LNCaP clone FGC (cell line): Measurements from ENCODE around the gene WRAP53.
A peak's percentile ranks its signal among the peaks of the same experiment; 100 is the strongest.

ENCODE experiments used
- DNase-seq: peaks from one replicate; pipeline ENCODE4 v3.0.0-alpha.2; 2011; ENCODE audit warnings: low read depth
- H3K4me3 ChIP-seq: 2 replicates; pipeline ENCODE4 v1.5.1; 2011; ENCODE audit warnings: mild to moderate bottlenecking, low read depth, low read length, control low read depth
- CTCF ChIP-seq: IDR thresholded peaks from 2 replicates; pipeline ENCODE4 v1.5.1; 2012; ENCODE audit warnings: mild to moderate bottlenecking; ENCODE audit not compliant: control insufficient read depth, insufficient read depth; ENCODE audit errors: extremely low read depth

The WRAP53 gene

GRCh38 chr17:7697828-7698588 is 9.7 kb downstream of the WRAP53 start:
- H3K4me3 ChIP-seq: no peak overlapping the region
- TF ChIP-seq CTCF: no peak
- DNase-seq: no peak

GRCh38 chr17:7700510-7700909 is 12.2 kb downstream of the WRAP53 start:
- no peak overlapping the region for H3K4me3 ChIP-seq
- TF ChIP-seq CTCF: no peak
- DNase-seq: no peak

GRCh38 chr17:7701681-7702080 is 13.4 kb downstream of the WRAP53 start:
- no peak for TF ChIP-seq CTCF
- no peak for DNase-seq

GRCh38 chr17:7702776-7703175 is 14.5 kb downstream of the WRAP53 start:
- H3K4me3 ChIP-seq: no peak overlapping the region
- no peak for DNase-seq
- no peak for TF ChIP-seq CTCF

More at GRCh38 chr17:7701681-7702080, 13.4 kb downstream of the WRAP53 start:
- H3K4me3 ChIP-seq: no peak overlapping the region

GRCh38 chr17:7703584-7704479 is 15.6 kb downstream of the WRAP53 start:
- no peak for DNase-seq
- H3K4me3 ChIP-seq: peak overlapping the region; percentile 44
- TF ChIP-seq CTCF: no peak

GRCh38 chr17:7704601-7705268 is 16.5 kb downstream of the WRAP53 start, which contains the start of gene EFNB3:
TSS of gene EFNB3 (plus strand) at chr17:7705202. CDS start at chr17:7705599, 397 bp downstream.
- peak within 1 kb of the TSS; percentile 44 for H3K4me3 ChIP-seq
- no peak for TF ChIP-seq CTCF
- DNase-seq: no peak
